ENCODE data around the gene IL2RG.

The IL2RG gene

GRCh38 chrX:71095981-71096759, 15.2 kb downstream of the IL2RG start:
- TF ChIP-seq CTCF (IDR thresholded peaks at IDR 0.05; ENCODE audit: control insufficient read depth, extremely low read depth, insufficient read depth), result no peak
- peak overlapping the region; percentile 60 for H3K4me3 ChIP-seq (ENCODE audit: low read depth, low read length)
- DNase-seq (ENCODE audit: low read depth), result no peak

- peak; percentile 56 for DNase-seq (ENCODE audit: low read depth)
- TF ChIP-seq CTCF (IDR thresholded peaks at IDR 0.05; ENCODE audit: control insufficient read depth, extremely low read depth, insufficient read depth), result no peak
- H3K4me3 ChIP-seq (ENCODE audit: low read depth, low read length), result peak within 1 kb of the TSS; percentile 60
Observed at GRCh38 chrX:71095555-71095980, 15.8 kb downstream of the IL2RG start, which contains the start of gene FOXO4. FOXO4 (plus strand) TSS chrX:71095851; CDS start chrX:71096529, 678 bp downstream.

GRCh38 chrX:71095033-71095432, 16.3 kb downstream of the IL2RG start:
- H3K4me3 ChIP-seq (ENCODE audit: low read depth, low read length), result peak overlapping the region; percentile 60
- DNase-seq (ENCODE audit: low read depth), result no peak
- TF ChIP-seq CTCF (IDR thresholded peaks at IDR 0.05; ENCODE audit: control insufficient read depth, extremely low read depth, insufficient read depth), result no peak

GRCh38 chrX:71091263-71091662, 20.1 kb downstream of the IL2RG start:
- H3K4me3 ChIP-seq (ENCODE audit: low read depth, low read length), result no peak overlapping the region

GRCh38 chrX:71085900-71086299, 25.5 kb downstream of the IL2RG start:
- no peak overlapping the region for H3K4me3 ChIP-seq (ENCODE audit: low read depth, low read length)
- no peak for DNase-seq (ENCODE audit: low read depth)
- no peak for TF ChIP-seq CTCF (IDR thresholded peaks at IDR 0.05; ENCODE audit: control insufficient read depth, extremely low read depth, insufficient read depth)

More at GRCh38 chrX:71091263-71091662, 20.1 kb downstream of the IL2RG start:
- DNase-seq (ENCODE audit: low read depth), result no peak
- no peak for TF ChIP-seq CTCF (IDR thresholded peaks at IDR 0.05; ENCODE audit: control insufficient read depth, extremely low read depth, insufficient read depth)

- no peak overlapping the region for H3K4me3 ChIP-seq (ENCODE audit: low read depth, low read length)
- TF ChIP-seq CTCF (IDR thresholded peaks at IDR 0.05; ENCODE audit: control insufficient read depth, extremely low read depth, insufficient read depth), result no peak
- no peak for DNase-seq (ENCODE audit: low read depth)
Observed at GRCh38 chrX:71082822-71083221, 28.6 kb downstream of the IL2RG start.
